A549 (cell line): ENCODE data around the gene GIMAP8.

ENCODE experiments used
- CEBPB ChIP-seq, 2 experiments: fragments of >200 bp in 1 of 2; sonication (Bioruptor Twin) in 1 of 2; formaldehyde crosslinking in 1 of 2; IDR thresholded peaks; 2 replicates each; pipeline ENCODE4 v1.6.1; 2012 to 2016
- POLR2A ChIP-seq: IDR thresholded peaks from 2 replicates; pipeline ENCODE4 v1.6.1; 2012; ENCODE audit warnings: mild to moderate bottlenecking, low read length
- POLR2AphosphoS2 ChIP-seq: conservative IDR thresholded peaks from 2 replicates; pipeline ENCODE4 v1.6.1; 2012; ENCODE audit warnings: low read length, improper control_type of control experiment, inconsistent platforms
- TF ChIP-seq, protein P1 (sequence below): fragments of >200 bp; sonication (Bioruptor Twin); formaldehyde crosslinking; IDR thresholded peaks from 3 replicates; pipeline ENCODE4 v1.6.1; 2016
- TF ChIP-seq, protein P2 (sequence below): fragments of >200 bp; sonication (Bioruptor Twin); formaldehyde crosslinking; IDR thresholded peaks from 3 replicates; pipeline ENCODE4 v1.5.1; 2016

DNA sequence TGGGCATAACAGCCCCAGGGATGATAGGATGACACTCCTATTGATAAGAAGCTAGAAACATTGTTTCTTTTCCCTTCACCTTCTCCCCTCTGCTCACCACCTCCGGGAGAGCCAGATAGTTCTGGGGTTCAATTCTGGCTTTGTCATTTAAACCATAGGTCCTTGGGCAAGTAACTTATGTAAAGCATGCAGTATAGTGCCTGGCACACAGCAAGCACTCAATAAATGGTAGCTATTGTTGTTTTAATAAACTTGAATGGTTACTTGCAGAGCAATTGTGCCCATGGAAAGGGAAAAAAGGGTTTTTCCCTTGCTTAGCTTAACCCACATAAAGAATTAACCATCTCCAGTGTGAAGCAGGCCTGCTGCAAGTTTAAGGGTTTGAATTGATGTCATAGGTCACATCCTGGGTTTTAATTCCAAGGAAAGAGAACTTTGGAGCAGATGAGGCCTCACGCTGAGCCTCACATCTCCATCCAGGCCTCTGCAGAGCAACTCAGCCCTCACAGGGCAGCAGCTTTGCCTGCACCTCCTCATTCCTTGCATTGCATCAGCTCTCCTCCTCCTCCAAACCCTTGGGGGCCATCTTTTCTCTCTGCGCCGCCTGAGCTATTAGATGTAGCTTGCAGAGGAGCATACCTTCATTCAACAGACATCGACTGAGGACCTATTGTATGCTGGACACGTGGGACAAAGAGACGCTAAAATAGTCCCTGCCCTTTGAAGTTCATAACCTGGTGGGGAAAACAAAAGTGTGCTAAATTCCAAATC lies 48.4 kb upstream of the GIMAP8 start:
- TF ChIP-seq, protein P1, sequence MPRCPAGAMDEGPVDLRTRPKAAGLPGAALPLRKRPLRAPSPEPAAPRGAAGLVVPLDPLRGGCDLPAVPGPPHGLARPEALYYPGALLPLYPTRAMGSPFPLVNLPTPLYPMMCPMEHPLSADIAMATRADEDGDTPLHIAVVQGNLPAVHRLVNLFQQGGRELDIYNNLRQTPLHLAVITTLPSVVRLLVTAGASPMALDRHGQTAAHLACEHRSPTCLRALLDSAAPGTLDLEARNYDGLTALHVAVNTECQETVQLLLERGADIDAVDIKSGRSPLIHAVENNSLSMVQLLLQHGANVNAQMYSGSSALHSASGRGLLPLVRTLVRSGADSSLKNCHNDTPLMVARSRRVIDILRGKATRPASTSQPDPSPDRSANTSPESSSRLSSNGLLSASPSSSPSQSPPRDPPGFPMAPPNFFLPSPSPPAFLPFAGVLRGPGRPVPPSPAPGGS, result no peak
- TF ChIP-seq CEBPB (IDR thresholded peaks at IDR 0.05) (no peak), POLR2AphosphoS2 (no peak), POLR2A (no peak)
- TF ChIP-seq, protein P2, sequence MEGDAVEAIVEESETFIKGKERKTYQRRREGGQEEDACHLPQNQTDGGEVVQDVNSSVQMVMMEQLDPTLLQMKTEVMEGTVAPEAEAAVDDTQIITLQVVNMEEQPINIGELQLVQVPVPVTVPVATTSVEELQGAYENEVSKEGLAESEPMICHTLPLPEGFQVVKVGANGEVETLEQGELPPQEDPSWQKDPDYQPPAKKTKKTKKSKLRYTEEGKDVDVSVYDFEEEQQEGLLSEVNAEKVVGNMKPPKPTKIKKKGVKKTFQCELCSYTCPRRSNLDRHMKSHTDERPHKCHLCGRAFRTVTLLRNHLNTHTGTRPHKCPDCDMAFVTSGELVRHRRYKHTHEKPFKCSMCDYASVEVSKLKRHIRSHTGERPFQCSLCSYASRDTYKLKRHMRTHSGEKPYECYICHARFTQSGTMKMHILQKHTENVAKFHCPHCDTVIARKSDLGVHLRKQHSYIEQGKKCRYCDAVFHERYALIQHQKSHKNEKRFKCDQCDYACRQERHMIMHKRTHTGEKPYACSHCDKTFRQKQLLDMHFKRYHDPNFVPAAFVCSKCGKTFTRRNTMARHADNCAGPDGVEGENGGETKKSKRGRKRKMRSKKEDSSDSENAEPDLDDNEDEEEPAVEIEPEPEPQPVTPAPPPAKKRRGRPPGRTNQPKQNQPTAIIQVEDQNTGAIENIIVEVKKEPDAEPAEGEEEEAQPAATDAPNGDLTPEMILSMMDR, result no peak
